Stimulated activated CD8-positive, alpha-beta memory T cell treated with anti-CD3 and anti-CD28 coated beads, Interleukin-7, amount 100 ng/mL, for 4 hours (primary cell): ENCODE data around the gene DPP10.

Experiments used
- DNase-seq, 2 donors: peaks; one replicate each; pipeline ENCODE4 v3.0.0-alpha.2; 2020; ENCODE audit warnings: low read depth in 2 of 2

DPP10 gene

GRCh38 chr2:114609203-114609602 is 166.8 kb downstream of the DPP10 start:
- no peak for DNase-seq

GRCh38 chr2:114609801-114610200 is 167.4 kb downstream of the DPP10 start:
- no peak for DNase-seq

DNA sequence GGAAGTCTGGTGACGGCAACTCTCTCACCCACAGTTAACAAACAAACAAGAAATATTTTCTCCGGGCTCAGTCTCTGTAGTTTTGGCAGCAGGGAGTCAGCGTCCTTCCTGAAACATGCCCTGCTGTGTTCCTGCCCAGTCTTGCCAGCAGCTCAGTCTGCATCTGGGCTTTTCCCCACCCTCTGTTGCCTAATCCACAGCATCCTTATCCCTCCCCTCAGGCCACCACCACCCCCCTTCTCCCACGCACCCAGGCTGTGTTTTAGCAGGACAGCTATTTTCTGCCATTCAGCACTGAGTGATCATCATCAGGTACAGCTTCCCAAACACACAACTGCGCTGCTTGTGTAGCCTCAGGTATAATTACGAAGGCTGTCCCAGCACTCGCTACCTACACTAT is 168.2 kb downstream of the DPP10 start:
- DNase-seq = no peak

DNA sequence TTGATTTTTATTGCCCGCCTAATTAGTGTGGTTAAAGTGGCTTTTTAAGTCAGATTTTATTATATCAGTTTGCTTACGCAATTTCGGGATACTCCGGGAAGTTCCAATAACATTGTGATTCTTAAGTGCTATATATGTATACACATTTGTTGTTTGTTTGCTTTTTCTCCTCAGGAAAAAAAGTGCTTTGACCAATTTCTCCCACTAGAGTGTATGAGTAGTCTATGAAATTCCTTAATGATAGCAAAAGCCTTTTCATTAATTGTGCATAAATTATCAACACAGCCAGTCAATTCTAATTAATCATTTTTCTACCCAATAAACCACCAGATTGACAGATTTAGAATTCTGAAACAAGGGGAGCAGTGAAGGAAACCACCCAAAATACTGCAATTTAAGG is 172.2 kb downstream of the DPP10 start:
- DNase-seq = no peak

GRCh38 chr2:114628481-114628880 is 186.0 kb downstream of the DPP10 start:
- DNase-seq = no peak

GRCh38 chr2:114631146-114631545 is 188.7 kb downstream of the DPP10 start:
- DNase-seq = no peak

DNA sequence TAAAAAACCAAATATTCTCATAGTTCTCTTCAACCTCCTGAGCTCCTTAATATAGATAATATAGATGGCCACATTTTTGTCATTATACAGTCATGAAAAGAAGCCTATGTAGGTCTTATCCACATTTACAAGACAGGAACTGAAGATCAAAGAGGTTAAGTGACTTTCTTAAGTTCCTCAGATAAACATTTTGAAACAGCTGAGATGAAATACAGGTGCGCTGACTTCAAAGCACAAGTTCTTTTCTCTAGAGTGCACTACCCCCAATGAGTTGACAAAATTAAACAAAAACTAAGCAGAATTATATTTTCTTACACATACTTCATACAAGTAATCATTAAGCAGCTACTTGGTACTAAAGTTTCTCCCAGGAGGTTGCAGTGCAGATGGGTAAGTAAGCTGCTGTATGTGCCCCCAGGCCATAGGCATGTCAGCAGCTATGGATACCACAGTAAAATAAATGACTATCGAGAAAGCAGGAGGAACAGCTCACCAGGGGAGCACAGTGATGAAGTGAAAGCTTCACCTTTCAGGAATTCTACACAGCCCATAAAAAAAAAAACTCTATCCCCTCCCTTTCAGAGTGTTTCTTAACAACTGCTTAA is 199.8 kb downstream of the DPP10 start:
- DNase-seq = no peak

- no peak for DNase-seq
These were observed 200.6 kb downstream of the DPP10 start for GRCh38 chr2:114642988-114643553.

- no peak for DNase-seq
These were observed 209.5 kb downstream of the DPP10 start for GRCh38 chr2:114651933-114652332.

- no peak for DNase-seq
These were observed 217.4 kb downstream of the DPP10 start for GRCh38 chr2:114659880-114660279.

- DNase-seq = no peak
These were observed 219.8 kb downstream of the DPP10 start for GRCh38 chr2:114661971-114662939.

DNA sequence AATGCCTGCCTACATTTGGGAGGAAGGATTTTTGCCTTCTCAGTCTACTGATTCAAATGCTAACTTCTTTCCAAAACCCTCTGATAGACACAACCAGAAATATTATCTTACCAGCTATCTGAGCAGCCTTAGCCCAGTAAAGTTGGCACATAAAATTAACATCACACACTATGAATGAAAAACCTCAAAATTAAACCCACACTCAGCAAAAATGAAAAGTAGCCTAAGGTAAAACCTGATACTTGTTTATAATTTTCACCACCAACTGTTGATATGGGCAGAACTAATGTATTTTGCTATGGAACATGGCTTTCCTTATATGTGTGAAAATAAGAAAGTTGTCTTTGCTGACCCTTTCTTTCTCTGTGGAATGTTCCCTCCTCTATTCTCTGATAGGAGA is 226.0 kb downstream of the DPP10 start:
- no peak for DNase-seq

DNA sequence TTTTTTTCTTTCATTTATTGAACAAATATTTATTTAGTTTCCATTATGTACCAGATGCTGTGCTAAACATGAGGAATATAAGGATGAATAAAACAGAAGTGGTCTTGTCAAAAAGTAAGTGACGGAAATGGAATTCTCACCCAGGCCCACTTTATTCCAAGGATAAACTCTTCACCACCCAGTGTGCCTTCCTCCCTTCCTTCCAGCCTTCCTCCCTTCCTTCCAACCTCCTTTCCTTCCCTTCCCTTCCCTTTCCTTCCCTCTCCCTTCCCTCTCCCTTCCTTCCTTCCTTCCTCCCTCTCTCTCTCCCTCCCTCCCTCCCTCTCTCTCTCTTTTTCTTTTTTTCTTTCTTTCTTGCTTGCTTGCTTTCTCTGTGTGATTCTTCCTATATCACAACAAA is 240.8 kb downstream of the DPP10 start:
- DNase-seq = no peak

GRCh38 chr2:114684403-114684802 is 242.0 kb downstream of the DPP10 start:
- DNase-seq = no peak

GRCh38 chr2:114685102-114685501 is 242.7 kb downstream of the DPP10 start:
- no peak for DNase-seq

DNA sequence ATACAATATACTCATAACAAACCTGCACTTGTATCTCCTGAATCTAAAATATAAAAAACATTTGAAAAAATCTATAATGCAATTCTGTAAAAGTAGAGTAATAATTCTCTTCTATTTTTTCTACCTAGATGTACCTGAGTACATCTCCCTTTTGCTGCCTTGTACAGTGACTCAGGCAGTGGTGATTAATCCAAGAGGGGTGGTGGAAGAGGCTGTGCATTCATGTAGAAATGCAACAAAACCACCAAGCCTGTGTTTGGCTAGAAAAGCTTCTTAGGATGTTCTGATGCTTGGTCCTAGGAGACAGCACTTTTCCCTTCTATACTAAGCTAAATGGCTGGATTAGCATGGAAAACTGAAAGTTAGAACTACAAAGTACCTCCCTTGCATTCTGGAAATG is 245.8 kb downstream of the DPP10 start:
- DNase-seq = no peak

DNA sequence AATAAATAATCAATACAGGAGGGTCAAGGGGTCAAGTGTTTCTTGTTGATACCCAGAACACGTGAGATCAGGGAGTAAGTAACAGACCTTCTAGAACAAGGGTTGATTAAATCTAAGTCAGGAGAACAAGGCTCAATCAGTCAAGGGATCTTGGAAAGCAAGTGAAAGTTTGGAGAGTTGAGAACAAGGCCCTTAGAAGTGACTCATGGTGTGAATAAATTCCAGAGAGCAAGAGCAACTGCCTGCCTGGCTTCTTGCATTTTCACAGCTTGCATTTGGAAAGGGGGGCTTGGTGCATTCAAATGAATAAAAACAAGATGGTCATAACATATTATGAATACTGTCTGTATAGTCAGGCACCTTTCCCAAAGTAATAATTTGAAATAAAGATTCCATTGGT is 256.1 kb downstream of the DPP10 start:
- DNase-seq = no peak

DNA sequence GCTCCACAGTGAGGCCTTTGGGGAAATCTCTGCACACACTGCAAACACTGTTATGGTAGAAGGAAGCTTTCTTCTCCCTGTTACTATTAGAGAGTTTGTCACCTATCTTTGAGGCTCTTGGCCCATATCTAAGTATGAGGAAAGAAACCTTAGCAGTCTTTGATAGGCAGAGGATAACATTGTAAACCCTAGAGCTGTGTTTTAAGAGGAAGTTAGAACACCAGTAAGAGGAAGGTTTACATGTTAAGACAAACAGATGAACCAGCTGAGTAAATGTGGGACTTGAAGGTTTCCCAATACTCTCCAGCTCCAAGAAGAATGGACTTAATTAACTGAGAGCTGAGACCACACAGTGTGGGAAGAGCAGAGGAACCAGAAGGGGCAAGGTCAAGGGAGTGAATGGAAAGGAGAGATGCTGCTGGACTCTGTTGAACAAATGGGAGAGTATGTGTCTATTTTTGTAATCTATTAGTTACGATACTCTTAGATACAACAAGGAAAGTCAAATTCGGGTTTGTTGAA is 257.0 kb downstream of the DPP10 start:
- no peak for DNase-seq

GRCh38 chr2:114700440-114700839 is 258.0 kb downstream of the DPP10 start:
- no peak for DNase-seq

- DNase-seq = no peak
These were observed 267.8 kb downstream of the DPP10 start for GRCh38 chr2:114709936-114710850.

- no peak for DNase-seq
These were observed 271.9 kb downstream of the DPP10 start for GRCh38 chr2:114714313-114714712.

DNA sequence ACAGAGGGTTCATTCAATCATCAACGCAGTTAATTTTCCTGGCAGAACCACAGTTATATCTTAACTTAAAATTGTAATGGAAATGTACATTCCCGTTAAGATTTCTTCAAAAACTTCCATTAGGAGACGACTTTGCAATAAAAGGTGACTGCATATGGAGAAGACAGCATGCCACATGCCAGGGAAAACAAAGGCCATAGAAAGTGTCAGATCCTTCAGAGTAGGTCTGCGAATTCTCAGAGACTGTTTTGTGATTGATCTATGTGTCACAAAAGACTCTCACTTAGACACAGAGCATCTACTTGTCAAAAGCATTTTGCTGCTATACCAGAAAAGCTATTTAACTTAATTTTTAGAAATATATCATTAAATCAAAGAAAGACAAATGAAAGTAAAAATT is 274.6 kb downstream of the DPP10 start:
- DNase-seq = no peak
